SK-N-SH (cell line): ENCODE data around the gene METTL21C. TPM values are rescaled to one million over a fixed set of nuclear protein-coding genes. Genes with fewer than 3 reads are reported as not detected.

ENCODE experiments used
- CTCF ChIA-PET: fragments of 300-600, 350-600 bp; formaldehyde crosslinking; extraction: SDS; loops from one replicate; lab custom pipeline; 2021; lab: Yijun Ruan, JAX
- POLR2A ChIA-PET: fragments of 350-600 bp; sonication (Branson Sonifier 250); formaldehyde crosslinking; extraction: SDS; loops from one replicate; lab custom pipeline; 2020; ENCODE audit warnings: antibody characterized with exemption, inconsistent platforms; lab: Yijun Ruan, JAX
- DNase-seq: peaks from one replicate; pipeline ENCODE4 v3.0.0; 2012
- H2AFZ ChIP-seq: fragments of 200-600 bp; sonication (generic); 2 replicates; pipeline ENCODE4 v1.8.1; 2016; ENCODE audit warnings: antibody characterized with exemption, mild to moderate bottlenecking, low read depth
- H3F3A ChIP-seq: fragments of 200-600 bp; sonication (generic); replicated peaks from 2 replicates; pipeline ENCODE3; 2016; ENCODE audit warnings: antibody characterized with exemption, mild to moderate bottlenecking; ENCODE audit not compliant: insufficient read depth
- H3K27ac ChIP-seq, 2 experiments: fragments of 200-500 bp in 1 of 2; fragments of 200-600 bp in 1 of 2; sonication (Bioruptor generic) in 1 of 2; sonication (generic), shearing (Covaris generic) in 1 of 2; 2 replicates each; pipeline versions ENCODE4 v1.5.1 to v1.6.1; 2014 to 2016; ENCODE audit warnings: low read depth in 2 of 2, inconsistent platforms in 1 of 2, low read length in 1 of 2, mild to moderate bottlenecking in 1 of 2, mixed read lengths in 1 of 2
- H3K27me3 ChIP-seq: fragments of 200-600 bp; sonication (generic), shearing (Covaris generic); 2 replicates; pipeline ENCODE4 v1.6.1; 2016; ENCODE audit warnings: mixed run types; ENCODE audit not compliant: insufficient read depth
- H3K36me3 ChIP-seq, 2 experiments: fragments of 200-500 bp in 1 of 2; fragments of 200-600 bp in 1 of 2; sonication (Bioruptor generic) in 1 of 2; sonication (generic) in 1 of 2; replicated peaks in 1 of 2; 2 replicates each; pipeline versions ENCODE3 to v1.5.1; 2014 to 2016; ENCODE audit warnings: low read length in 1 of 2, mild to moderate bottlenecking in 1 of 2; ENCODE audit not compliant: insufficient read depth in 2 of 2, control insufficient read depth in 1 of 2
- H3K4me1 ChIP-seq, 2 experiments: fragments of 200-500 bp in 1 of 2; fragments of 200-600 bp in 1 of 2; sonication (Bioruptor generic) in 1 of 2; sonication (generic), shearing (Covaris generic) in 1 of 2; 2 replicates each; pipeline versions ENCODE4 v1.5.1 to v1.6.1; 2014 to 2016; ENCODE audit warnings: low read depth in 1 of 2, low read length in 1 of 2, mixed run types in 1 of 2; ENCODE audit not compliant: insufficient read depth in 2 of 2, control insufficient read depth in 1 of 2
- H3K4me2 ChIP-seq: fragments of 200-600 bp; sonication (generic), shearing (Covaris generic); 2 replicates; pipeline ENCODE4 v1.6.1; 2017; ENCODE audit warnings: mixed run types
- H3K4me3 ChIP-seq, 2 experiments: fragments of 200-500 bp in 1 of 2; fragments of 200-600 bp in 1 of 2; sonication (Bioruptor generic) in 1 of 2; sonication (generic), shearing (Covaris generic) in 1 of 2; 2 replicates each; pipeline versions ENCODE4 v1.5.1 to v1.8.1; 2014 to 2016; ENCODE audit warnings: low read depth in 2 of 2, inconsistent platforms in 1 of 2, low read length in 1 of 2, mild to moderate bottlenecking in 1 of 2, mixed read lengths in 1 of 2, moderate library complexity in 1 of 2
- H3K79me2 ChIP-seq: fragments of 200-600 bp; sonication (generic); 2 replicates; pipeline ENCODE4 v1.8.1; 2017; ENCODE audit warnings: mild to moderate bottlenecking; ENCODE audit not compliant: insufficient read depth
- H3K9ac ChIP-seq: fragments of 200-600 bp; sonication (generic); 2 replicates; pipeline ENCODE4 v1.6.1; 2017; ENCODE audit warnings: mixed run types
- H3K9me2 ChIP-seq: fragments of 200-600 bp; sonication (generic); 2 replicates; pipeline ENCODE4 v1.6.1; 2017; ENCODE audit warnings: mixed run types
- H3K9me3 ChIP-seq: fragments of 200-600 bp; sonication (generic); 2 replicates; pipeline ENCODE4 v1.6.1; 2017; ENCODE audit warnings: mixed run types, mild to moderate bottlenecking, moderate library complexity
- H4K20me1 ChIP-seq: fragments of 200-600 bp; sonication (generic); 2 replicates; pipeline ENCODE4 v1.6.1; 2017; ENCODE audit warnings: mild to moderate bottlenecking, mixed run types; ENCODE audit not compliant: insufficient read depth
- ELF1 ChIP-seq: IDR thresholded peaks from 2 replicates; pipeline ENCODE4 v1.4.0; 2012
- EZH2phosphoT487 ChIP-seq: fragments of 200-600 bp; sonication (generic); IDR thresholded peaks from 2 replicates; pipeline ENCODE4 v1.6.1; 2017; ENCODE audit warnings: low read depth, mixed run types, mild to moderate bottlenecking, antibody characterized with exemption, moderate library complexity, borderline replicate concordance
- FOSL2 ChIP-seq: IDR thresholded peaks from 2 replicates; pipeline ENCODE4 v1.4.0; 2012; ENCODE audit warnings: low read depth, mild to moderate bottlenecking, moderate library complexity, borderline replicate concordance
- FOXJ3 ChIP-seq: sonication (generic); formaldehyde crosslinking; IDR thresholded peaks from 2 replicates; pipeline ENCODE4 v1.5.1; 2020; ENCODE audit warnings: mild to moderate bottlenecking, missing genetic modification reagents
- GATA2 ChIP-seq: sonication (generic); formaldehyde crosslinking; IDR thresholded peaks from 2 replicates; pipeline ENCODE4 v1.5.0; 2020; ENCODE audit warnings: mild to moderate bottlenecking, missing genetic modification reagents
- JUND ChIP-seq: IDR thresholded peaks from 2 replicates; pipeline ENCODE4 v1.4.0; 2012
- MXI1 ChIP-seq: IDR thresholded peaks from 2 replicates; pipeline ENCODE4 v1.6.1; 2012; ENCODE audit warnings: mild to moderate bottlenecking, low read depth, low read length, improper control_type of control experiment
- NFIC ChIP-seq: IDR thresholded peaks from 2 replicates; pipeline ENCODE4 v1.4.0; 2012; ENCODE audit warnings: borderline replicate concordance
- NRF1 ChIP-seq: IDR thresholded peaks from 2 replicates; pipeline ENCODE4 v1.6.1; 2012; ENCODE audit warnings: low read depth, mild to moderate bottlenecking, low read length
- POLR2AphosphoS5 ChIP-seq: IDR thresholded peaks from 2 replicates; pipeline ENCODE4 v1.6.1; 2012; ENCODE audit warnings: low read depth, low read length
- RAD21 ChIP-seq: IDR thresholded peaks from 2 replicates; pipeline ENCODE4 v1.6.1; 2012; ENCODE audit warnings: mild to moderate bottlenecking, low read length
- RCOR1 ChIP-seq: fragments of 150-350 bp; IDR thresholded peaks from 2 replicates; pipeline ENCODE4 v1.6.1; 2017; ENCODE audit warnings: antibody characterized with exemption, low read length
- TAF1 ChIP-seq: IDR thresholded peaks from 2 replicates; pipeline ENCODE4 v1.6.1; 2012; ENCODE audit warnings: low read depth, mild to moderate bottlenecking, low read length, moderate library complexity, borderline replicate concordance
- TCF12 ChIP-seq: IDR thresholded peaks from 2 replicates; pipeline ENCODE4 v1.4.0; 2012
- TEAD4 ChIP-seq: IDR thresholded peaks from 2 replicates; pipeline ENCODE4 v1.4.0; 2012; ENCODE audit warnings: mild to moderate bottlenecking, borderline replicate concordance; ENCODE audit not compliant: insufficient read depth
- YY1 ChIP-seq: IDR thresholded peaks from 2 replicates; pipeline ENCODE4 v1.4.0; 2012; ENCODE audit warnings: low read depth, mild to moderate bottlenecking
- WGBS: methylation state at CpG from one replicate; pipeline ENCODE4 v1.1.6; 2017; ENCODE audit warnings: low lambda C conversion rate; 5-methylcytosine and 5-hydroxymethylcytosine counted together
- polyA plus RNA-seq, 3 experiments: library from polyadenylated mRNA; depleted of rRNA; stranded (reverse); fragments of >200 nt; gene quantifications; 2 replicates each; pipeline ENCODE4 v1.2.3, GENCODE V29; 2012
- TF ChIP-seq, protein P1 (sequence below): IDR thresholded peaks from 2 replicates; pipeline ENCODE4 v1.6.1; 2012; ENCODE audit warnings: mild to moderate bottlenecking, low read depth, low read length, moderate library complexity
- TF ChIP-seq, protein P2 (sequence below): IDR thresholded peaks from 2 replicates; pipeline ENCODE4 v1.4.0; 2012; ENCODE audit warnings: low read depth, borderline replicate concordance
- TF ChIP-seq, protein P3 (sequence below): IDR thresholded peaks from 2 replicates; pipeline ENCODE4 v1.4.0; 2012; ENCODE audit warnings: low read depth, borderline replicate concordance
- TF ChIP-seq, protein P4 (sequence below): fragments of 150-350 bp; IDR thresholded peaks from 2 replicates; pipeline ENCODE4 v1.6.1; 2016; ENCODE audit warnings: mild to moderate bottlenecking, low read depth, low read length

The METTL21C gene
- polyA plus RNA-seq, 1 of the 3 experiments (the other 2 are of a cell fraction) = not detected

DNA sequence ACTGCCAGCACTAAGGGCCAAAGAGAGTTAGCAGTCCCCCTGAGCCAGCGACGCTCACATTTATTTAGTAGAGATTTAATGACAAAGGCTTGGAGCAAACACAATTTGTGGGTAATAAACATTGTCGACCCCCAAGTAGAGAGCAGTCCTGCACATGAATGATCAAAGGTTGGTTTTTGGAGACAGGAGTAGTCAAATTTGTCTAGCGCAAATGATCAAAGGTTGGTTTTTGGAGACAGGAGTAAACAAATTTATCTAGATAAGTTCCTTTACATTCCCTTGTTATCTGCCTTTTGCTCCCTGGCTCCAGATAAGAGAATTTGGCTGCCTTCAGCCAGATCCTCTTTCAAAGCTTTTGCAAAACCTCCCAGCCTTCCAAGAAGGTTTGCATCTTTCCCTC lies 26.9 kb downstream of the METTL21C start:
- Histone ChIP-seq H3K4me1 (no peaks in the 10 kb centered on the region), H3K9ac (no peak overlapping the region), H3K79me2 (no peaks in the 10 kb centered on the region), H3F3A (no peaks in the 10 kb centered on the region), H2AFZ (no peak overlapping the region), H3K9me3 (no peaks in the 10 kb centered on the region), H3K4me2 (no peak overlapping the region), H3K27ac (no peak overlapping the region), H3K9me2 (no peaks in the 10 kb centered on the region), H3K27me3 (no peaks in the 10 kb centered on the region), H3K36me3 (peaks cover 67 to 73% of the 10 kb centered on the region in 2 experiments), H3K4me3 (no peak overlapping the region; a peak in 1 of 4 replicates), H4K20me1 (no peaks in the 10 kb centered on the region)
- DNase-seq = no peak
- TF ChIP-seq MXI1 (no peak), RAD21 (no peak), JUND (no peak), TEAD4 (no peak), GATA2 (CRISPR knock-in tag) (no peak), FOXJ3 (no peak), TAF1 (no peak), NFIC (no peak), TCF12 (no peak), EZH2phosphoT487 (no peak), RCOR1 (no peak), POLR2AphosphoS5 (no peak), ELF1 (no peak), YY1 (no peak), FOSL2 (no peak), NRF1 (no peak)
- TF ChIP-seq, protein P1, sequence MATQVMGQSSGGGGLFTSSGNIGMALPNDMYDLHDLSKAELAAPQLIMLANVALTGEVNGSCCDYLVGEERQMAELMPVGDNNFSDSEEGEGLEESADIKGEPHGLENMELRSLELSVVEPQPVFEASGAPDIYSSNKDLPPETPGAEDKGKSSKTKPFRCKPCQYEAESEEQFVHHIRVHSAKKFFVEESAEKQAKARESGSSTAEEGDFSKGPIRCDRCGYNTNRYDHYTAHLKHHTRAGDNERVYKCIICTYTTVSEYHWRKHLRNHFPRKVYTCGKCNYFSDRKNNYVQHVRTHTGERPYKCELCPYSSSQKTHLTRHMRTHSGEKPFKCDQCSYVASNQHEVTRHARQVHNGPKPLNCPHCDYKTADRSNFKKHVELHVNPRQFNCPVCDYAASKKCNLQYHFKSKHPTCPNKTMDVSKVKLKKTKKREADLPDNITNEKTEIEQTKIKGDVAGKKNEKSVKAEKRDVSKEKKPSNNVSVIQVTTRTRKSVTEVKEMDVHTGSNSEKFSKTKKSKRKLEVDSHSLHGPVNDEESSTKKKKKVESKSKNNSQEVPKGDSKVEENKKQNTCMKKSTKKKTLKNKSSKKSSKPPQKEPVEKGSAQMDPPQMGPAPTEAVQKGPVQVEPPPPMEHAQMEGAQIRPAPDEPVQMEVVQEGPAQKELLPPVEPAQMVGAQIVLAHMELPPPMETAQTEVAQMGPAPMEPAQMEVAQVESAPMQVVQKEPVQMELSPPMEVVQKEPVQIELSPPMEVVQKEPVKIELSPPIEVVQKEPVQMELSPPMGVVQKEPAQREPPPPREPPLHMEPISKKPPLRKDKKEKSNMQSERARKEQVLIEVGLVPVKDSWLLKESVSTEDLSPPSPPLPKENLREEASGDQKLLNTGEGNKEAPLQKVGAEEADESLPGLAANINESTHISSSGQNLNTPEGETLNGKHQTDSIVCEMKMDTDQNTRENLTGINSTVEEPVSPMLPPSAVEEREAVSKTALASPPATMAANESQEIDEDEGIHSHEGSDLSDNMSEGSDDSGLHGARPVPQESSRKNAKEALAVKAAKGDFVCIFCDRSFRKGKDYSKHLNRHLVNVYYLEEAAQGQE = no peak
- TF ChIP-seq, protein P2, sequence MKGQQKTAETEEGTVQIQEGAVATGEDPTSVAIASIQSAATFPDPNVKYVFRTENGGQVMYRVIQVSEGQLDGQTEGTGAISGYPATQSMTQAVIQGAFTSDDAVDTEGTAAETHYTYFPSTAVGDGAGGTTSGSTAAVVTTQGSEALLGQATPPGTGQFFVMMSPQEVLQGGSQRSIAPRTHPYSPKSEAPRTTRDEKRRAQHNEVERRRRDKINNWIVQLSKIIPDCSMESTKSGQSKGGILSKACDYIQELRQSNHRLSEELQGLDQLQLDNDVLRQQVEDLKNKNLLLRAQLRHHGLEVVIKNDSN = no peak
- TF ChIP-seq, protein P3, sequence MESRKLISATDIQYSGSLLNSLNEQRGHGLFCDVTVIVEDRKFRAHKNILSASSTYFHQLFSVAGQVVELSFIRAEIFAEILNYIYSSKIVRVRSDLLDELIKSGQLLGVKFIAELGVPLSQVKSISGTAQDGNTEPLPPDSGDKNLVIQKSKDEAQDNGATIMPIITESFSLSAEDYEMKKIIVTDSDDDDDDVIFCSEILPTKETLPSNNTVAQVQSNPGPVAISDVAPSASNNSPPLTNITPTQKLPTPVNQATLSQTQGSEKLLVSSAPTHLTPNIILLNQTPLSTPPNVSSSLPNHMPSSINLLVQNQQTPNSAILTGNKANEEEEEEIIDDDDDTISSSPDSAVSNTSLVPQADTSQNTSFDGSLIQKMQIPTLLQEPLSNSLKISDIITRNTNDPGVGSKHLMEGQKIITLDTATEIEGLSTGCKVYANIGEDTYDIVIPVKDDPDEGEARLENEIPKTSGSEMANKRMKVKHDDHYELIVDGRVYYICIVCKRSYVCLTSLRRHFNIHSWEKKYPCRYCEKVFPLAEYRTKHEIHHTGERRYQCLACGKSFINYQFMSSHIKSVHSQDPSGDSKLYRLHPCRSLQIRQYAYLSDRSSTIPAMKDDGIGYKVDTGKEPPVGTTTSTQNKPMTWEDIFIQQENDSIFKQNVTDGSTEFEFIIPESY = no peak
- TF ChIP-seq, protein P4, sequence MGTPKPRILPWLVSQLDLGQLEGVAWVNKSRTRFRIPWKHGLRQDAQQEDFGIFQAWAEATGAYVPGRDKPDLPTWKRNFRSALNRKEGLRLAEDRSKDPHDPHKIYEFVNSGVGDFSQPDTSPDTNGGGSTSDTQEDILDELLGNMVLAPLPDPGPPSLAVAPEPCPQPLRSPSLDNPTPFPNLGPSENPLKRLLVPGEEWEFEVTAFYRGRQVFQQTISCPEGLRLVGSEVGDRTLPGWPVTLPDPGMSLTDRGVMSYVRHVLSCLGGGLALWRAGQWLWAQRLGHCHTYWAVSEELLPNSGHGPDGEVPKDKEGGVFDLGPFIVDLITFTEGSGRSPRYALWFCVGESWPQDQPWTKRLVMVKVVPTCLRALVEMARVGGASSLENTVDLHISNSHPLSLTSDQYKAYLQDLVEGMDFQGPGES = no peak
- WGBS = 100% methylated on average over 4 of the region's 4 CpGs
- CTCF ChIA-PET = interaction anchor here (1.9 kb wide), 1 partner anchor 57 kb away, joined by 5 read pairs; no protein-coding TSS in a partner anchor
- POLR2A ChIA-PET = no interaction called here
